ENCODE results near the gene RGS10.

DNA sequence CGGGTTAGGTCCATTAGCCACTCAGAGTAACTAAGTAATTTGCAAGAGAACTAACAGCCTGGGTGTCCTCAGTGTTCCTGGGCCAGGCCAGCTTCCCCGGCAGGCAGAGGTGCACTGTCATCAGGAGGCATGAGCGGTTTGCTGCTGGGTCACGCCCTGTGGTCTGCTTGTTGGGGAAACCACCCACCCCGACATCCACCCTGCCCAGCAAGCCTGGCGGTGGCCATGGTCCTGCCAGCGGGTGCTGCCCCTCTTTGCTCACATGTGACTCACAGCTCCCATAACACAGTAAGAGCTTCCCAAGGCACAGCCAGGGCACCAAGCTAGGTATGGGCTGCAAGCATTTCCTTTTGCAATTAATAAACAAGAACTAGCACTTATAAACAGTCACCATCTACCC lies 75.9 kb downstream of the RGS10 start:
- no peak for TF ChIP-seq CTCF (IDR thresholded peaks at IDR 0.05)
- no peak for TF ChIP-seq EP300 (IDR thresholded peaks at IDR 0.05)
- TF ChIP-seq POLR2A (IDR thresholded peaks at IDR 0.05) = no peak

Measured in upper lobe of left lung (tissue), 4 donors.